GM23338 (cell line): ENCODE results near the gene NKX2-3. TPM values are rescaled to one million over a fixed set of nuclear protein-coding genes. Genes with fewer than 3 reads are reported as not detected.
A peak's percentile ranks its signal among the peaks of the same experiment; 100 is the strongest.

Experiments used
- ATAC-seq: fragments of 200-7000 bp; cut with Tn5 transposase; 3 replicates; pipeline ENCODE4 v1.9.1; 2020
- DNase-seq: peaks from one replicate; pipeline ENCODE4 v3.0.0-alpha.2; 2015; ENCODE audit warnings: low spot score
- H2AFZ ChIP-seq: fragments of 200-600 bp; sonication (generic); 2 replicates; pipeline ENCODE4 v1.8.0; 2016; ENCODE audit warnings: antibody characterized with exemption, mild to moderate bottlenecking, moderate library complexity
- H3F3A ChIP-seq: fragments of 200-600 bp; sonication (generic); replicated peaks from 2 replicates; pipeline ENCODE4 v1.8.0; 2017; ENCODE audit warnings: antibody characterized with exemption, mixed run types, low read depth
- H3K27ac ChIP-seq: fragments of 200-600 bp; sonication (generic); 2 replicates; pipeline ENCODE4 v1.6.1; 2016; ENCODE audit warnings: low read depth
- H3K27me3 ChIP-seq: fragments of 200-600 bp; sonication (generic); 2 replicates; pipeline ENCODE4 v1.8.0; 2016; ENCODE audit warnings: mild to moderate bottlenecking, mixed run types, moderate library complexity; ENCODE audit not compliant: insufficient read depth
- H3K36me3 ChIP-seq: fragments of 200-600 bp; sonication (generic); 2 replicates; pipeline ENCODE4 v1.8.0; 2016; ENCODE audit warnings: mild to moderate bottlenecking; ENCODE audit not compliant: insufficient read depth
- H3K4me1 ChIP-seq: fragments of 200-600 bp; sonication (generic); 2 replicates; pipeline ENCODE4 v1.8.0; 2016; ENCODE audit warnings: mild to moderate bottlenecking, moderate library complexity; ENCODE audit not compliant: insufficient read depth
- H3K4me2 ChIP-seq: fragments of 200-600 bp; sonication (generic); 2 replicates; pipeline ENCODE4 v1.7.1; 2017; ENCODE audit warnings: mixed run types
- H3K4me3 ChIP-seq: fragments of 200-600 bp; sonication (generic); 2 replicates; pipeline ENCODE4 v1.6.1; 2016; ENCODE audit warnings: mixed run types
- H3K79me2 ChIP-seq: fragments of 200-600 bp; sonication (generic); replicated peaks from 2 replicates; pipeline ENCODE4 v1.8.0; 2017; ENCODE audit warnings: mild to moderate bottlenecking; ENCODE audit not compliant: insufficient read depth
- H3K9me2 ChIP-seq: fragments of 200-600 bp; sonication (generic); 2 replicates; pipeline ENCODE4 v1.8.0; 2017; ENCODE audit not compliant: insufficient read depth
- H4K20me1 ChIP-seq: fragments of 200-600 bp; sonication (generic); replicated peaks from 2 replicates; pipeline ENCODE4 v1.8.0; 2017; ENCODE audit warnings: mild to moderate bottlenecking; ENCODE audit not compliant: insufficient read depth
- H3K27ac Mint-ChIP-seq: 2 replicates; pipeline ENCODE4 v1.8.0; 2020; ENCODE audit warnings: inconsistent platforms, mild to moderate bottlenecking, moderate library complexity, mixed read lengths
- H3K27me3 Mint-ChIP-seq: 3 replicates; pipeline ENCODE4 v1.8.0; 2022; ENCODE audit warnings: low read depth, mild to moderate bottlenecking, moderate library complexity, mixed read lengths, inconsistent platforms; ENCODE audit not compliant: insufficient read depth, poor library complexity
- H3K36me3 Mint-ChIP-seq: 3 replicates; pipeline ENCODE4 v1.8.0; 2021; ENCODE audit warnings: low read depth, mild to moderate bottlenecking, inconsistent platforms, moderate library complexity, mixed read lengths
- H3K4me1 Mint-ChIP-seq: 3 replicates; pipeline ENCODE4 v1.8.0; 2020; ENCODE audit warnings: mild to moderate bottlenecking, inconsistent platforms, mixed read lengths
- H3K4me3 Mint-ChIP-seq: 3 replicates; pipeline ENCODE4 v1.8.0; 2021; ENCODE audit warnings: moderate library complexity, mild to moderate bottlenecking, inconsistent platforms, mixed read lengths
- H3K9me3 Mint-ChIP-seq: 3 replicates; pipeline ENCODE4 v1.8.0; 2020; ENCODE audit warnings: moderate library complexity, mild to moderate bottlenecking, inconsistent platforms, mixed read lengths
- CTCF ChIP-seq, 2 experiments: fragments of 200-600 bp in 1 of 2; sonication (generic) in 1 of 2; conservative IDR thresholded peaks; 2 replicates each; pipeline versions ENCODE4 v1.5.1 to v1.6.1; 2016 to 2017; ENCODE audit warnings: antibody characterized with exemption in 2 of 2, low read depth in 2 of 2, mild to moderate bottlenecking in 2 of 2, moderate library complexity in 1 of 2
- EZH2 ChIP-seq: fragments of 200-600 bp; sonication (generic); IDR thresholded peaks from one replicate; pipeline ENCODE4 v1.8.0; 2017; ENCODE audit warnings: antibody characterized with exemption, mild to moderate bottlenecking, low read depth; ENCODE audit not compliant: unreplicated experiment
- EZH2phosphoT487 ChIP-seq: fragments of 200-600 bp; sonication (generic); IDR thresholded peaks from one replicate; pipeline ENCODE4 v1.8.1; 2018; ENCODE audit warnings: antibody characterized with exemption; ENCODE audit not compliant: unreplicated experiment
- ZNF331 ChIP-seq: fragments of 250-450 bp; sonication (Bioruptor Pico); IDR thresholded peaks from 2 replicates; pipeline ENCODE4 v1.5.0; 2020; ENCODE audit warnings: low read depth, mild to moderate bottlenecking, moderate library complexity
- long read RNA-seq: library from polyadenylated mRNA; unstranded; transcript quantifications from one replicate; pipeline ENCODE4 v2.0.0, GENCODE V29; 2020; ENCODE audit not compliant: unreplicated experiment
- polyA plus RNA-seq: library from polyadenylated mRNA; unstranded; fragments of >200 nt; fragmentation: Nextera tagmentation; extraction: Ambion mirVana; gene quantifications from 2 replicates; pipeline ENCODE4 v1.2.1, GENCODE V29; 2016
- total RNA-seq: library from RNA; depleted of rRNA; stranded (reverse); fragments of >200 nt; shearing (Covaris generic); gene quantifications from 2 replicates; pipeline ENCODE4 v1.2.3, GENCODE V29; 2014; rRNA removed

NKX2-3 gene
- total RNA-seq (not detected in 2 replicates), polyA plus RNA-seq (not detected in 2 replicates)
- long read RNA-seq, result 0 reads

GRCh38 chr10:99532687-99533495, at the start of gene NKX2-3:
Gene NKX2-3 (plus strand): TSS chr10:99532942. CDS start chr10:99533132, 190 bp downstream.
- Mint-ChIP-seq H3K4me3 (peak within 1 kb of the TSS; percentile 57), H3K27ac (no peak within 1 kb of the TSS), H3K27me3 (peaks cover 97% of the 10 kb centered on the region), H3K4me1 (peaks cover 54% of the 10 kb centered on the region), H3K36me3 (no peaks in the 10 kb centered on the region; the same call in 2 of the 3 replicates), H3K9me3 (no peaks in the 10 kb centered on the region; the same call in 1 of the 3 replicates)
- peaks cover 35% of the 10 kb centered on the region for H4K20me1 ChIP-seq
- peaks cover 39% of the 10 kb centered on the region for H3F3A ChIP-seq
- H3K4me3 ChIP-seq, result peak within 1 kb of the TSS; percentile 34
- H3K9me2 ChIP-seq, result no peaks in the 10 kb centered on the region
- TF ChIP-seq EZH2phosphoT487 (peak; percentile 95), ZNF331 (CRISPR knock-in tag) (no peak), EZH2 (peak; percentile 93)
- H3K79me2 ChIP-seq, result no peaks in the 10 kb centered on the region
- no peaks in the 10 kb centered on the region for H3K36me3 ChIP-seq
- ATAC-seq (peak; percentile 24), DNase-seq (peak; percentile 93)
- peaks cover 100% of the 10 kb centered on the region for H3K27me3 ChIP-seq
- H2AFZ ChIP-seq, result no peak within 1 kb of the TSS
- no peak within 1 kb of the TSS for H3K27ac ChIP-seq
- peaks cover 55% of the 10 kb centered on the region for H3K4me1 ChIP-seq
- peak within 1 kb of the TSS; percentile 62 for H3K4me2 ChIP-seq

- Histone ChIP-seq H3K4me1 (no peaks in the 10 kb centered on the region), H3K4me2 (no peak overlapping the region), H3K4me3 (no peak overlapping the region), H4K20me1 (no peaks in the 10 kb centered on the region), H3F3A (no peaks in the 10 kb centered on the region), H3K27ac (no peak overlapping the region), H3K36me3 (no peaks in the 10 kb centered on the region), H2AFZ (0 out of 2 replicates have a peak overlapping the region, but pooled peaks have one; percentile 2), H3K27me3 (peaks cover 6% of the 10 kb centered on the region; the same call in 1 of the 2 replicates), H3K9me2 (no peaks in the 10 kb centered on the region), H3K79me2 (no peaks in the 10 kb centered on the region)
- Mint-ChIP-seq H3K27ac (no peak overlapping the region), H3K4me1 (peaks cover 5% of the 10 kb centered on the region; the same call in 1 of the 3 replicates), H3K4me3 (no peak overlapping the region), H3K27me3 (peaks cover 2% of the 10 kb centered on the region), H3K36me3 (no peaks in the 10 kb centered on the region), H3K9me3 (no peaks in the 10 kb centered on the region)
- TF ChIP-seq CTCF (conservative IDR thresholded peaks at IDR 0.05; ENCODE audit: low read depth in 2 of 2), result peak; percentile 74 to 77
- no peak for TF ChIP-seq ZNF331 (CRISPR knock-in tag)
- TF ChIP-seq EZH2phosphoT487, result no peak
- ATAC-seq, result peak; percentile 90
- DNase-seq, result peak; percentile 71
Measured at GRCh38 chr10:99484626-99485581, 47.8 kb upstream of the NKX2-3 start.
